ENCODE measurements around the gene CSF3. TPM values are rescaled to one million over a fixed set of nuclear protein-coding genes. Genes with fewer than 3 reads are reported as not detected.
"Not testable (repeated sequence)": the region's sequence is repeated elsewhere in the genome, so short reads cannot be mapped to it uniquely, and the experiment has no call there.

CSF3 gene
- total RNA-seq, 1 donor from 2014 or later, result 1.9 TPM

DNA sequence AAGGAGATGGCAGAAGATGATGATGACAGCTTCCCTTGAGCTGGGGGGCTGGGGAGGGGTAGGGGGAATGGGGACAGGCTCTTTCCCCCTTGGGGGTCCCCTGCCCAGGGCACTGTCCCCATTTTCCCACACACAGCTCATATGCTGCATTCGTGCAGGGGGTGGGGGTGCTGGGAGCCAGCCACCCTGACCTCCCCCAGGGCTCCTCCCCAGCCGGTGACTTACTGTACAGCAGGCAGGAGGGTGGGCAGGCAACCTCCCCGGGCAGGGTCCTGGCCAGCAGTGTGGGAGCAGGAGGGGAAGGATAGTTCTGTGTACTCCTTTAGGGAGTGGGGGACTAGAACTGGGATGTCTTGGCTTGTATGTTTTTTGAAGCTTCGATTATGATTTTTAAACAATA lies 17.7 kb upstream of the CSF3 start:
- ATAC-seq (peak in 1 of 2 donors; percentile 11), DNase-seq (no peak)
- H3K27me3 ChIP-seq (ENCODE audit: low read depth), result no peaks in the 10 kb centered on the region
- intact Hi-C loops (cut with DNase I), result no loop called here
- no peak overlapping the region for H3K4me3 ChIP-seq
- TF ChIP-seq, protein P1, sequence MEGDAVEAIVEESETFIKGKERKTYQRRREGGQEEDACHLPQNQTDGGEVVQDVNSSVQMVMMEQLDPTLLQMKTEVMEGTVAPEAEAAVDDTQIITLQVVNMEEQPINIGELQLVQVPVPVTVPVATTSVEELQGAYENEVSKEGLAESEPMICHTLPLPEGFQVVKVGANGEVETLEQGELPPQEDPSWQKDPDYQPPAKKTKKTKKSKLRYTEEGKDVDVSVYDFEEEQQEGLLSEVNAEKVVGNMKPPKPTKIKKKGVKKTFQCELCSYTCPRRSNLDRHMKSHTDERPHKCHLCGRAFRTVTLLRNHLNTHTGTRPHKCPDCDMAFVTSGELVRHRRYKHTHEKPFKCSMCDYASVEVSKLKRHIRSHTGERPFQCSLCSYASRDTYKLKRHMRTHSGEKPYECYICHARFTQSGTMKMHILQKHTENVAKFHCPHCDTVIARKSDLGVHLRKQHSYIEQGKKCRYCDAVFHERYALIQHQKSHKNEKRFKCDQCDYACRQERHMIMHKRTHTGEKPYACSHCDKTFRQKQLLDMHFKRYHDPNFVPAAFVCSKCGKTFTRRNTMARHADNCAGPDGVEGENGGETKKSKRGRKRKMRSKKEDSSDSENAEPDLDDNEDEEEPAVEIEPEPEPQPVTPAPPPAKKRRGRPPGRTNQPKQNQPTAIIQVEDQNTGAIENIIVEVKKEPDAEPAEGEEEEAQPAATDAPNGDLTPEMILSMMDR (IDR thresholded peaks at IDR 0.05), result no peak
- no peaks in the 10 kb centered on the region for H3K9me3 ChIP-seq
- H3K36me3 ChIP-seq, result peaks cover 59% of the 10 kb centered on the region
- H3K4me1 ChIP-seq, result no peaks in the 10 kb centered on the region
- no peak overlapping the region for H3K27ac ChIP-seq

GRCh38 chr17:39999067-39999466 lies 16.2 kb upstream of the CSF3 start:
- Histone ChIP-seq H3K27me3 (ENCODE audit: low read depth) (no peaks in the 10 kb centered on the region), H3K27ac (peak overlapping the region; percentile 7), H3K4me1 (no peaks in the 10 kb centered on the region), H3K36me3 (peaks cover 44% of the 10 kb centered on the region), H3K4me3 (no peak overlapping the region), H3K9me3 (no peaks in the 10 kb centered on the region)
- TF ChIP-seq, protein P1 (IDR thresholded peaks at IDR 0.05), result no peak
- peak; percentile 74 to 83 for ATAC-seq
- intact Hi-C loops (cut with DNase I), result no loop called here
- no peak for DNase-seq

DNA sequence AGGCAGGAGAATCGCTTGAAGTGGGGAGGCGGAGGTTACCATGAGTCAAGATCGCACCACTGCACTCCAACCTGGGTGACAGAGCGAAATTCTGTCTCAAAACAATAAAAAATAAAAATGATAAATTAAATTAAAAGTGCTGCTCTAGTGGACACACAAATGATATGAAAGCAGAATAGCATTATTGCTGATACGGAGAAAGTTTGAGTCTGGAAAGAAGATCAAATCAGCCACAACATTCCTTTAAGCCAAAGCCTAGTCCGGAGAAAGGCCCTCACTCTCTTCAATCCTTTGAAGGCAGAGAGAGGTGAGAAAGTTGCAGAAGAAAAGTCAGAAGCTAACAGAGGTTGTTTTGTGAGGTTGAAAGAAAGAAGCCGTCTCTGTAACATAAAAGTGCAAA lies 15.1 kb upstream of the CSF3 start:
- ATAC-seq (no peak), DNase-seq (no peak)
- H3K27ac ChIP-seq, result no peak overlapping the region
- H3K4me1 ChIP-seq, result no peaks in the 10 kb centered on the region
- TF ChIP-seq, protein P1 (IDR thresholded peaks at IDR 0.05), result no peak
- H3K36me3 ChIP-seq, result peaks cover 33% of the 10 kb centered on the region
- H3K9me3 ChIP-seq, result no peaks in the 10 kb centered on the region
- no peaks in the 10 kb centered on the region for H3K27me3 ChIP-seq (ENCODE audit: low read depth)
- intact Hi-C loops (cut with DNase I), result no loop called here
- no peak overlapping the region for H3K4me3 ChIP-seq

DNA sequence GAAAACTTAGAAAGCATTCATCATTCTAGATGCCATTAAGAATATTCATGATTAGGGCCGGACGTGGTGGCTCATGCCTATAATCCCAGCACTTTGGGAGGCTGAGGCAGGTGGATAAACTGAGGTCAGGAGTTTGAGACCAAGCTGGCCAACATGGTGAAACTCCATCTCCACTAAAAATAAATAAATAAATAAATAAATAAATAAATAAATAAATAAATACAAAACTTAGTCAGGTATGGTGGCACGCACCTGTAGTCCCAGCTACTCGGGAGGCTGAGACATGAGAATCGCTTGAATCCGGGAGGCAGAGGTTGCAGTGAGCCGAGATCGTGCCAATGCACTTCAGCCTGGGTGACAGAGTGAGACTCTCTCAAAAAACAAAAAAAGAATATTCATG lies 13.9 kb upstream of the CSF3 start:
- DNase-seq; ATAC-seq; intact Hi-C loops (cut with DNase I); H3K9me3 ChIP-seq; H3K4me3 ChIP-seq; H3K27ac ChIP-seq; H3K4me1 ChIP-seq; H3K27me3 ChIP-seq (ENCODE audit: low read depth): not testable (repeated sequence)
- peaks cover 21% of the 10 kb centered on the region for H3K36me3 ChIP-seq

- intact Hi-C loops (cut with DNase I), result no loop called here
- no peaks in the 10 kb centered on the region for H3K4me1 ChIP-seq
- no peak for DNase-seq
Observed at GRCh38 chr17:40004072-40004471, 11.2 kb upstream of the CSF3 start.

GRCh38 chr17:40004712-40005111 lies 10.5 kb upstream of the CSF3 start:
- DNase-seq (no peak), ATAC-seq (no peak)
- Histone ChIP-seq H3K4me3 (no peak overlapping the region), H3K36me3 (no peaks in the 10 kb centered on the region), H3K9me3 (no peaks in the 10 kb centered on the region), H3K27ac (no peak overlapping the region), H3K4me1 (no peaks in the 10 kb centered on the region), H3K27me3 (ENCODE audit: low read depth) (no peaks in the 10 kb centered on the region)
- intact Hi-C loops (cut with DNase I), result no loop called here
- TF ChIP-seq, protein P1 (IDR thresholded peaks at IDR 0.05), result no peak

More at GRCh38 chr17:40004072-40004471, 11.2 kb upstream of the CSF3 start:
- no peaks in the 10 kb centered on the region for H3K36me3 ChIP-seq
- H3K4me3 ChIP-seq, result no peak overlapping the region
- no peak for ATAC-seq
- no peaks in the 10 kb centered on the region for H3K27me3 ChIP-seq (ENCODE audit: low read depth)
- H3K27ac ChIP-seq, result no peak overlapping the region
- TF ChIP-seq, protein P1 (IDR thresholded peaks at IDR 0.05), result no peak
- H3K9me3 ChIP-seq, result no peaks in the 10 kb centered on the region
